NCI-H345 (cell line): Measurements from ENCODE around the gene DIP2B.
"Not testable (repeated sequence)": the region's sequence is repeated elsewhere in the genome, so short reads cannot be mapped to it uniquely, and the experiment has no call there.

Experiments
- DNase-seq: peaks from one replicate; lab custom pipeline; 2025; lab: John Stamatoyannopoulos, UW

The DIP2B gene

GRCh38 chr12:50550530-50551223 is 45.9 kb downstream of the DIP2B start:
- no peak for DNase-seq

GRCh38 chr12:50551866-50552265 is 47.1 kb downstream of the DIP2B start:
- no peak for DNase-seq

DNA sequence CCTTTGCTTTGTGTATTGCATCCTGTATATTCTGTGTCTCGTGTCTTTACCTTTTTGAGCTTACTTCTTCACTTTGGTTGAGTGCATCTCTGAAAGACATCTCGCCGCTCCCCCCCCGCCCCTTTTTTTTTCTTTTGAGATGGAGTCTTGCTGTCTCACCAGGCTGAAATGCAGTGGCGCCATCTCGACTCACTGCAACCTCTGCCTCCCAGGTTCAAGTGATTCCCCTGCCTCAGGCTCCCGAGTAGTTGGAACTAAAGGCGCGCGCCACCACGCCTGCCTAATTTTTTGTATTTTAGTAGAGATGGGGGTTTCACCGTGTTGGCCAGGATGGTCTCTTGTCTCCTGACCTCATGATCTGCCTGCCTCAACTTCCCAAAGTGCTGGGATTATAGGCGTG is 49.9 kb downstream of the DIP2B start:
- no peak for DNase-seq

GRCh38 chr12:50555471-50555885 is 50.7 kb downstream of the DIP2B start:
- no peak for DNase-seq

DNA sequence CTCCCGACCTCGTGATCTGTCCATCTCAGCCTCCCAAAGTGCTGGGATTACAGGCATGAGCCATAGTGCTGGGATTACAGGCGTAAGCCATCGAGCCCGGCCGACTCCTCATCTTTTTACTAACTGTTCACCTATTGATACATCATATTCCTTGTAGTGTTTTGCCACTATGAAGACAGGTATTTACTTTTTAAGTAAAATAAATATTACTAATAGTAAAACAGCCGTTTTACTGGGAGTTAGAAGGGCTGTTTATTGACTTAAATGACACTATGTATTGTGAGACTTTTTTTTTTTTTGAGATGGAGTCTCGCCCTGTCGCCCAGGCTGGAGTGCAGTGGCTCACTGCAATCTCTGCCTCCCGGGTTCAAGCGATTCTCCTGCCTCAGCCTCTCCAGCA is 51.5 kb downstream of the DIP2B start:
- DNase-seq = no peak

GRCh38 chr12:50556796-50557195 is 52.0 kb downstream of the DIP2B start:
- DNase-seq = not testable (repeated sequence)

DNA sequence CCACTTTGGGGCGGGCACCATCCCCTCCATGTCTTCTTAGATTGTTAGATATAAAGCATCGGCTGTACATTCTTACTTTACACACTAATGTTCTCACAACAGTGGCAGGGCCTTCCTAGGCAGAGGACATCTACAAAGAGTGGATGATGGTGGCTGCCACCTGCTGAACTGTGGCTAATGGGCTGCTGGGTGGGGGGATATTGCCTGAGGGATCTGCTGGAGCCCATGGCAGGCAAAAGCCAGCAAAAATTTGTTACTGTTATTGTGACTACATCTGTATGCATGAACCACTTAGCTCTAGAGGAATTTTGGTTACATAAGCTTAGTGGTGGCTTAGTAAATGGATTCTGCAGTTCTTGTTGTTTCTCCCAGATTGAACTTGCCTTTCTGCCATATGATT is 52.6 kb downstream of the DIP2B start:
- DNase-seq = no peak

- DNase-seq = no peak
Measured at GRCh38 chr12:50558970-50559369, 54.2 kb downstream of the DIP2B start.

DNA sequence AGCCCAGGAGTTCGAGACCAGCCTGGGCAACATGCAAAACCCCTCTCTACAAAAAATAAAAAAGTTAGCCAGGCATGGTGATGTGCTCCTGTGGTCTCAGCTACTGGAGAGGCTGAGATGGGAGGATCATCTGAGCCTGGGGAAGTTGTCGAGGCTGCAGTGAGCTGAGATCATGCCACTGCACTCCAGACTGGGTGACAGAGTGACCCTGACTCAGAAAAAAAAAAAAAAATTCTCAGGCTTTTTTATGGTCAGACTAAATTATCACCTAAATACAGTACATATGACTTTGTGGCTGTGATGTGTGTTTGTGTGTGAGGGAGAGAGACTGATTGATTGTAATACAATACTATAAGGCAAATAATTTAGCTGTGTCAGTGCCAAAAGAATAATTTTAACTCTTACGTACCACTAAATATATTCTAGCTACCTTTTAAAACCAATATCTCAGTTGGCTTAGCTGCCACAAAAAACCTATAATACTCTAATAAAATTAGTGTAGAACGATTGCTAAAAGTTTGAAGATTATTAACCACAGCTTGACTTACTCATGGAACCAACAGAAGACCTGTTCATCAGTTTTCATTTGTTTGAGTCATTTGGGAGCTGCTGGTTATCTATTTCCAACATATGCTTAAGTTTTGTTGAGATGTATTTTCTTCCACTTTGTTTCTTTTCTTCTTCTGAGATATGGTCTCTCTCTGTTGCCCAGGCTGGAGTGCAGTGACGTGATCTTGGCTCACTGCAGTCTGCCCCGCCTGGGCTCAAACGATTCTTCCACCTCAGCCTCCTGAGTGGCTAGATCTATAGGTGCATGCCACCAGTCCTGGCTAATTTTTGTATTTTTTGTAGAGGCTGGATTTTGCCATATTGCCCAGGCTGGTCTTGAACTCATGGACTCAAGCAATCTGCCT is 58.0 kb downstream of the DIP2B start:
- DNase-seq = no peak

- no peak for DNase-seq
Measured at GRCh38 chr12:50563434-50563787, 58.6 kb downstream of the DIP2B start.

DNA sequence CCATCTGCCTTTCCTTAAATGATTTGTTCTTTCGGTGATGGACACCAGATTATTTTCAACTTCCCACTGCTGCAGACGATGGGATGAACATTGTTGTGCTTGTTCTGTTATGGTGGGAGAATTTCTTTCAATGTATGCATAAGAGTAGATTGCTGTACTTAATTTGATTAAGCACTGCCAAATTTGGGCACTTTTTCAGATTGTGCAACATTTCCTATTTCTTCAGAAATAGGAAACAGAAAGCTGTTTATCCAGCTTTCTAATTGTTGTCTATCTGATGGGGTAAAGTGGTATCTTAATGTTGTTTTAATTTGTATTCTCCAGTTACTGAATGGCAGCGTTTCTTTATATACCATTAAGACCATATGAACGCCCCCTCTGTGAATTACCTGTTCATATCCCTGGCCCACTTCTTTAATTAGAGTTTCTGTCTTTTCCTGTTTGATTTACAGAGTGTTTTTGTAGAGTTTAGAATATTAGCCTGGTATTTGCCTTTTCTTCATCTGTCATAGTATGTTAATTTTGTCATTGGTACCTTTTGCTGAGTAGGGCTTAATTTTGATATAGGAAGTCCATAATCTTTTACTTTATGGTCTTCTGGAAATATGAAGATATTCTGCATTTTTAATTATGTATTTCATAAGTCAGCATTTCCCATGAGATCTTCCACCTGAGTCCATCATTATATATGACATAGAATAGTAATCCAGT is 59.6 kb downstream of the DIP2B start:
- DNase-seq = no peak

- DNase-seq = no peak
Measured at GRCh38 chr12:50564948-50565297, 60.1 kb downstream of the DIP2B start.

GRCh38 chr12:50566066-50566465 is 61.3 kb downstream of the DIP2B start:
- DNase-seq = no peak

GRCh38 chr12:50567926-50568325 is 63.1 kb downstream of the DIP2B start:
- DNase-seq = no peak

GRCh38 chr12:50568338-50569091 is 63.7 kb downstream of the DIP2B start:
- DNase-seq = no peak

GRCh38 chr12:50569321-50569720 is 64.5 kb downstream of the DIP2B start:
- DNase-seq = no peak

- DNase-seq = no peak
Measured at GRCh38 chr12:50569876-50570275, 65.1 kb downstream of the DIP2B start.

GRCh38 chr12:50571786-50572185 is 67.0 kb downstream of the DIP2B start:
- no peak for DNase-seq

DNA sequence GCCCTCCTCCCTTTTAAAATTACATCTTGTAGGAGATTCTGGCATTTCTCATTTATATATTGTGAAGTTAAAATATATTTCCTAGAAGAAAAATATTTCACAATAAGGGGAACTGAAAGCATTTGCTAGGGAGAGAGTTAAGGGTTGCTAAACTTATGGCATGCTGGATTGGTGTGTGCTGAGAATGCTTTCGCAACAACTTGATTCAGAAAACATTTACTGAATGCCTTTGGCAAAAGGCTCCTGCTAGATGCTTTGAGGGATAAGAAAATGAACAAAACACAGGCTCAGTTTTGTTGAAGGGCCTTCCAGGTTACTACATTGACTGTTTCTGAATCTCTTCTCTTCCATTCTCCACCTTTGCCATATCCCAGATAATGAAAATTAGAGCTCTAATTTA is 67.5 kb downstream of the DIP2B start:
- no peak for DNase-seq

DNA sequence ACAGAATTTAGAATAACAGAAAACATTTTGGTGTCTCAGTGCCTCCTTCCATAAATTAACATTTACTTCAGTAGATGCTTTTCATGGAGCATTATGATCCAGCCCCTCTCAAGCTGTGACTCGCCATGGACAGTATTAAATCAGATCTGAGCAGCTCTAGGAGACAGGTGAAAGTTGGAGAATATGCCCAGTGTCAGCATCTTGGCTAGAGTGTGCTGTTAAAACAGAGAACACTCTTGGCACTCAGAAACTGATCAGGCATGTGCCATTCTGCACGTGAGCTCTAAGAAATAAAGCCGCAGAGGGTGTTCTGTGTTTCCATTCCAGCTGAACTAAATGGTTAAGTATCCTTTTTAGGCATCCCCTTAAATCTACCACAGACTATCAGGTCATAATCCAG is 68.0 kb downstream of the DIP2B start:
- no peak for DNase-seq

GRCh38 chr12:50573271-50573670 is 68.5 kb downstream of the DIP2B start:
- DNase-seq = no peak
